Gastroesophageal sphincter (tissue), 3 donors: ENCODE results near the gene ATXN2.

Source experiments
- CTCF ChIP-seq, 4 experiments: fragments of 200-600 bp in 2 of 4; fragments of 450-650 bp in 2 of 4; sonication (generic) in 1 of 4; IDR thresholded peaks; one replicate each; pipeline ENCODE4 v1.5.1; 2017 to 2019; ENCODE audit warnings: antibody characterized with exemption in 4 of 4, mild to moderate bottlenecking in 2 of 4, moderate library complexity in 2 of 4
- POLR2A ChIP-seq, 2 donors: fragments of 450-650 bp; IDR thresholded peaks; one replicate each; pipeline ENCODE4 v1.6.1; 2017; ENCODE audit warnings: antibody characterized with exemption in 2 of 2, mild to moderate bottlenecking in 2 of 2, moderate library complexity in 1 of 2

- TF ChIP-seq POLR2A (IDR thresholded peaks at IDR 0.05): no peak
- no peak for TF ChIP-seq CTCF (IDR thresholded peaks at IDR 0.05)
Observed at GRCh38 chr12:111440152-111440551, 159.0 kb downstream of the ATXN2 start.
